ENCODE data around the gene CCDC88C.
"Not testable (repeated sequence)": the region's sequence is repeated elsewhere in the genome, so short reads cannot be mapped to it uniquely, and the experiment has no call there.

CCDC88C gene

GRCh38 chr14:91245616-91246015, 172.0 kb downstream of the CCDC88C start:
- H3K27me3 Mint-ChIP-seq; intact Hi-C loops (cut with micrococcal nuclease); H3K27ac Mint-ChIP-seq; H3K9me3 Mint-ChIP-seq; H3K36me3 Mint-ChIP-seq (ENCODE audit: low read depth); H3K4me3 Mint-ChIP-seq: not testable (repeated sequence)
- peaks cover 72% of the 10 kb centered on the region for H3K4me1 Mint-ChIP-seq (ENCODE audit: low read depth)

DNA sequence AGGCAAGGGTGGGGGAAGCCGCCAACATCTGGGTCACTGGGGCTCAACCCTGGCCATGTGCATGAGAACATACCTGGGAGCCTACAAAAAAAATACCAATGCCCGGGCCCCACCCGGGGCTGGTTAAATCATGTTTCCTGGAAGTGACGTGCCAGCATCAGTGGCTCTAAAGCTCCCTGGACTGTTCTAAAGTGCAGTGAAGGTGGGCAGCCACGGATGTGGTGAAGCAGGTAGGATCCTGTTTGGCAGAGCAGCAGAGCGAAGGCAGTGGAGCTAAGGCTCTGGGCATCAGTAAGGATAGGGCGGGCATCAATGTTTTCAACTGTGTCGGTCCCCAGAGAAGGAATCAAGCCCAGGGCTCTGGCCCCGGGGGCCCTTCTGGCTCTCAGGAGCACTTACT, 172.6 kb downstream of the CCDC88C start:
- Mint-ChIP-seq H3K27ac (peak overlapping the region; percentile 44), H3K9me3 (no peaks in the 10 kb centered on the region), H3K4me1 (ENCODE audit: low read depth) (peaks cover 71% of the 10 kb centered on the region), H3K4me3 (no peak overlapping the region), H3K27me3 (no peaks in the 10 kb centered on the region), H3K36me3 (ENCODE audit: low read depth) (no peaks in the 10 kb centered on the region)
- intact Hi-C loops (cut with micrococcal nuclease): no loop called here

DNA sequence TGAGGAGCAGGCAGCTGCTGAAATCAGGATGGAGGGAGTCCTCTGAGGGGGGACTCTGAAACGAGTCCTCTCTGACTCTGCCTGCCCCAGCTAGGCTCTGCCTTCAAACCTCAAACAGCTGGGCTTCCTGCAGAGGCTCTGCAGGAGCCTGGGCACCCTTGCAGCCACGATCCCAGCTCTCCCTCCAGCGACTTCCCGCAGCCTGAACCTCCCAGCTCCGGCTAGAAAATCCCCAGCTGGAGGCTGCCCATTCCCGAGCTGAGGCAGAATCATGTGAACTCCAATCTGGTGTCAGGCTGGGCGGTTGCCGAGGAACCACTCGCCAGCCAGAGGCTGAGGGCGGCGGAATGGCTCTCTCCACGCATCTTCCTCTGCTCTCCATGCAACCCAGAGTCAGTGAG, 173.1 kb downstream of the CCDC88C start, which contains the start of gene GPR68:
TSS of gene GPR68 (minus strand) at position 204 of the 401 bp plus-strand sequence. CDS start 9,654 bp downstream, outside the sequence.
- H3K4me1 Mint-ChIP-seq (ENCODE audit: low read depth): peaks cover 70% of the 10 kb centered on the region
- intact Hi-C loops (cut with micrococcal nuclease): no loop called here
- peak within 1 kb of the TSS; percentile 71 for H3K4me3 Mint-ChIP-seq
- peak within 1 kb of the TSS; percentile 44 for H3K27ac Mint-ChIP-seq
- H3K9me3 Mint-ChIP-seq: no peaks in the 10 kb centered on the region
- peaks cover 3% of the 10 kb centered on the region for H3K36me3 Mint-ChIP-seq (ENCODE audit: low read depth)
- H3K27me3 Mint-ChIP-seq: no peaks in the 10 kb centered on the region

DNA sequence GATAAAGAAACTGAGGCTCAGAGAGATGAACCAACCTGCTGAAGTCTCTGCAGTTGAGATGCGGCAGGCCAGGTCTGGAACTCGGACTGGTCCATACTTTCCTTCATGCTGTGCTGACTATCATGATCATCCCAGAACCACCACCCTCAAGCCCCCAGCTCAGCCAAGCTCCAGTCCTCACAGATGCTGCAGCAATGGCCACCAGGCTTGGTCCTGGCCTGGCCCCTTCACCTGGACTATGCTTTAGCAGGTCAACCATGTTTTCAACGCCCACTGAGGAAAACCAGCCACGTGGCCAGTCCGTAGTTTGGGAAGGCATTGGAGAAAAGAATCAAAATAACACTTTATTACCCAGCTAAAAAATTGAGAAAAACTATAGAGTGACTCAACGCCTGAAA, 174.5 kb downstream of the CCDC88C start:
- H3K27me3 Mint-ChIP-seq: no peaks in the 10 kb centered on the region
- H3K4me1 Mint-ChIP-seq (ENCODE audit: low read depth): peaks cover 76% of the 10 kb centered on the region
- H3K4me3 Mint-ChIP-seq: peak overlapping the region; percentile 71
- H3K36me3 Mint-ChIP-seq (ENCODE audit: low read depth): peaks cover 6% of the 10 kb centered on the region
- intact Hi-C loops (cut with micrococcal nuclease): no loop called here
- no peaks in the 10 kb centered on the region for H3K9me3 Mint-ChIP-seq
- peak overlapping the region; percentile 44 for H3K27ac Mint-ChIP-seq

- Mint-ChIP-seq H3K27ac (peak overlapping the region; percentile 44), H3K27me3 (no peaks in the 10 kb centered on the region), H3K4me3 (peak overlapping the region; percentile 62), H3K36me3 (ENCODE audit: low read depth) (peaks cover 6% of the 10 kb centered on the region), H3K4me1 (ENCODE audit: low read depth) (peaks cover 78% of the 10 kb centered on the region), H3K9me3 (no peaks in the 10 kb centered on the region)
- intact Hi-C loops (cut with micrococcal nuclease): no loop called here
Observed at GRCh38 chr14:91242635-91243034, 175.0 kb downstream of the CCDC88C start.

DNA sequence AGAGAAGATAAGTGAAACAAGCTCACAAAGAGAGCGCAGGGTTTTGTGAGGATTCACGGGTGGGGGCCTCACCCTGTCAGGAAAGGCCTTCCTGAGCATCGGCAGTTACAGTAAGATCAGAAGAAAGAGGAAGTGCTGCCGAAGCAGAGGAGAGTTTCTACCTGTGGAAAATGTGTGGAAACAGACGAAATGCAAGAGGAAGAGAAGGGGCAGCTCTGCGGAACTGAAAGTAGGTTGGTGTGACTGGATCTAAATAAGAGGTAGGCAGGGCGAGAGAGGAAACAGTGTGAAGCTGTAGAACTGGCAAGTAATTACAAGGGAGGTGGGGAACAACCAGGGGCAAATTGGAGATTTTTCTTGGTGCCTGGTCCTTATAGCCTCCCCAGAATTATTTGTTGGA, 175.8 kb downstream of the CCDC88C start:
- Mint-ChIP-seq H3K4me3 (peak overlapping the region; percentile 61), H3K4me1 (ENCODE audit: low read depth) (peaks cover 81% of the 10 kb centered on the region), H3K27me3 (no peaks in the 10 kb centered on the region), H3K36me3 (ENCODE audit: low read depth) (peaks cover 6% of the 10 kb centered on the region), H3K27ac (peak overlapping the region; percentile 44), H3K9me3 (no peaks in the 10 kb centered on the region)
- intact Hi-C loops (cut with micrococcal nuclease): no loop called here

DNA sequence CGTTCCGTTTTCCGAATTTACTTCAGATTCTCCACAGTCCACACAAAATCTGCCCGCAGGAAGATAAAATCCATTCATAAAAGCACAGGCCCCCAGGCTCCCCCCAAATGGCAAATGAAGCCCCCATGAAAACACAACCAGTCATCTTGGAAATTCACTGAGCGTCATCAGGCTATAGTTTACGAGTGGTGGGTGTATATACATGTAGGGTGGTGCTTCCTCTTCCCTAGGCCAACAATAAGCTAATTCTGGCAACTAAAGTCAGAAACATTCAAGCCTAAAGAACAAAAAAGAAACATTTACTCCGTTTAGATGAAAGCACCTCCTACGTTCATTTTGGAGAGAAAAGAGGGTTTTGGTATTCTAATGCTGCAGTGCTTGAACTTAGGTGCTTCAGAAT, 179.0 kb downstream of the CCDC88C start:
- H3K4me1 Mint-ChIP-seq (ENCODE audit: low read depth): peaks cover 89% of the 10 kb centered on the region
- intact Hi-C loops (cut with micrococcal nuclease): no loop called here
- peaks cover 2% of the 10 kb centered on the region for H3K27me3 Mint-ChIP-seq
- H3K27ac Mint-ChIP-seq: peak overlapping the region; percentile 98
- H3K4me3 Mint-ChIP-seq: peak overlapping the region; percentile 21
- H3K36me3 Mint-ChIP-seq (ENCODE audit: low read depth): peaks cover 18% of the 10 kb centered on the region
- peaks cover 7% of the 10 kb centered on the region for H3K9me3 Mint-ChIP-seq

DNA sequence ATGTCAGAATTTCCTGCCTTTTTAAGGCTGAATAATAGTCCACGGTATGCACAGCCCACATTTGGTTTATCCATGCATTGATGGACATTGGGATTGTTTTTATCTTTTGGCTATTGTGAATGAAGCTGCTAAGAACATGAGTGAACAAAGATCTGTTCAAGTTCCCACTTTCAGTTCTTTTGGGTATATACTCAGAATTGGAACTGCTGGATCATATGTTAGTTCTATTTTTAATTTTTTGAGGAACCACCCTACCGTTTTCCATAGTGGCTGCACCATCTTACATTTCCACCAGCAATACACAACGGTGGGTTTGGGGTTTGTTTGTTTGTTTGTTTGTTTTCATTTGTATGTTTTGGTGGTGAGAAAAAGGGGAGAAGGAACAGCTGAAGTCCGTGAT, 179.5 kb downstream of the CCDC88C start:
- H3K4me3 Mint-ChIP-seq: peak overlapping the region; percentile 21
- peak overlapping the region; percentile 98 for H3K27ac Mint-ChIP-seq
- H3K4me1 Mint-ChIP-seq (ENCODE audit: low read depth): peaks cover 89% of the 10 kb centered on the region
- H3K27me3 Mint-ChIP-seq: peaks cover 2% of the 10 kb centered on the region
- H3K9me3 Mint-ChIP-seq: peaks cover 7% of the 10 kb centered on the region
- H3K36me3 Mint-ChIP-seq (ENCODE audit: low read depth): peaks cover 18% of the 10 kb centered on the region
- intact Hi-C loops (cut with micrococcal nuclease): no loop called here

GRCh38 chr14:91237219-91237618, 180.4 kb downstream of the CCDC88C start:
- Mint-ChIP-seq H3K4me1 (ENCODE audit: low read depth) (peaks cover 89% of the 10 kb centered on the region), H3K9me3 (peaks cover 7% of the 10 kb centered on the region), H3K36me3 (ENCODE audit: low read depth) (peaks cover 18% of the 10 kb centered on the region), H3K27me3 (peaks cover 2% of the 10 kb centered on the region), H3K27ac (peak overlapping the region; percentile 98), H3K4me3 (no peak overlapping the region)
- intact Hi-C loops (cut with micrococcal nuclease): no loop called here

DNA sequence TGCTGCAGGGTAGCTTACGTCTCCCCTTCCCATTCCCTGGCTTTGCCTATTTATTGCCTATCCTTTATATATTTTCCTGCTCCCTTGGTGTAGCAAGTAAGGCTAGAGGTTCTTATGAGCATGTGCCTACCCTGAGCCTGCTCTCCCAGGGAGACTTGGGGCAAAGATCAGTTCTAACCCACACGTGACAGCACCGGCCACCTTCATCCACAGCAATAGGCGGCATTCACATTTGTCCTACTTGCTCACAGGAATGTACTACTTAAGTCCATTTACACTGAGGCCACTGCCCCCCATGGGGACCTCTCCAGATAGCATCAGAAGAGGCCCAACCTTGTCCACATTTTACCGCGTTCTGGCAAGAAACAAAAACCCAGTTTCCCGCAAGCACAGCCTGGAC, 181.8 kb downstream of the CCDC88C start:
- Mint-ChIP-seq H3K4me1 (ENCODE audit: low read depth) (peaks cover 89% of the 10 kb centered on the region), H3K36me3 (ENCODE audit: low read depth) (peaks cover 28% of the 10 kb centered on the region), H3K9me3 (peaks cover 10% of the 10 kb centered on the region), H3K27me3 (peaks cover 2% of the 10 kb centered on the region), H3K27ac (peak overlapping the region; percentile 98), H3K4me3 (no peak overlapping the region)
- intact Hi-C loops (cut with micrococcal nuclease): no loop called here

DNA sequence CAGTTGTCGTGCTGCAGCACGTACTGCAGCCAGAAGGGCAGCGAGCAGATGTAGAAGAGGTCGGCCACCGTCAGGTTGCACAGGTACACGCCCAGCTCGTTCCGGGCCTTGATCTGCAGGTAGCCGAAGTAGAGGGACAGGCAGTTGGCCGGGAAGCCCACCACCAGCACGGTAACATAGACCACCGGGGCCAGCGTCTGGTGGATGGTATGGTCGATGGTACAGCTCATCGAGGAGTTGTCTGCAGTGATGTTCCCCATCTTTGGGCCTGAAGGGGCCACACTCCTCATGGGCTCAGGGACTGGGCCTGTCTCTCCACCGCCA, 182.9 kb downstream of the CCDC88C start:
- Mint-ChIP-seq H3K4me1 (ENCODE audit: low read depth) (peaks cover 92% of the 10 kb centered on the region), H3K9me3 (peaks cover 14% of the 10 kb centered on the region), H3K36me3 (ENCODE audit: low read depth) (peaks cover 33% of the 10 kb centered on the region), H3K27me3 (peaks cover 2% of the 10 kb centered on the region), H3K4me3 (no peak overlapping the region), H3K27ac (peak overlapping the region; percentile 81)
- intact Hi-C loops (cut with micrococcal nuclease): loop anchor here (5.0 kb wide), 1 partner anchor 33 kb away; no protein-coding TSS in a partner anchor

DNA sequence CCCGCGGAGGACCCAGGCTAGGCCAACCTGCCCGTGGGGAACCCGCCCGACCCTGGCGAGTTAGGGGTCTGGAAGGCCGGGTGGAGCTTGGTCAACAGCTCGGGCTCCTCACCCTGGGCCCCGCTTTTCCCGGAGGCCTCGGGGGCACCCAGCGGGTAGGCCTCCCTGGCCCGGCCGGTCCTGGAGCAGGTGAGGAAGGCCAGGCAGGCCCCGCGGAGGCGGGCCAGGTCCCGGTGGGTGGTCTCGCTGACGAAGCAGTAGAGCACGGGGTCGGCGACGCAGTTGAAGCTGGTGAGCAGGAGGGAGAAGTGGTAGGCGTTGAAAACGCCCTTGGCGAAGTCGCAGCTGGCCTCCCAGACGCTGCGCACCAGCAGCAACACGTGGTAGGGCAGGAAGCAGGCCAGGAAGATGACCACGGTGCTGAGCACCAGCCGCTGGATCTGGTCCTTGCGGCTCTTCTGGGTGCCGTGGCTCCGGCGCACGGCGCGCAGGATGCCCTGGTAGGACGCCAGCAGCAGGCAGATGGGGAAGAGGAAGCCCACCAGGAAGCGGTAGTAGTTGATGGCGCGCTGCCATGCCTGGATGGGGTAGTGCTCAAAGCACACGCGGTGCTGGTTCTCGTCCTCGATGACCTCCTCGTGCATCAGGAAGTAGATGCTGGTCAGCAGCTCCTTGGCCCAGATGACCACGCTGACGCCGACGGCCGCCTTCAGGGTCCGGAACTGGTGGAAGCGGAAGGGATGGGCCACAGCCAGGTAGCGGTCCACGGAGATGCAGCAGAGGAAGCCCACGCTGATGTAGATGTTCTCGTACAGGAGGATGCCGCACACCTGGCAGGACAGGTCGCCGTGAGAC, 183.5 kb downstream of the CCDC88C start:
- peaks cover 2% of the 10 kb centered on the region for H3K27me3 Mint-ChIP-seq
- H3K9me3 Mint-ChIP-seq: peaks cover 14% of the 10 kb centered on the region
- intact Hi-C loops (cut with micrococcal nuclease): loop anchor here (5.0 kb wide), 1 partner anchor 33 kb away; no protein-coding TSS in a partner anchor
- H3K36me3 Mint-ChIP-seq (ENCODE audit: low read depth): peaks cover 27% of the 10 kb centered on the region
- H3K4me3 Mint-ChIP-seq: no peak overlapping the region
- H3K27ac Mint-ChIP-seq: peak overlapping the region; percentile 81
- peaks cover 92% of the 10 kb centered on the region for H3K4me1 Mint-ChIP-seq (ENCODE audit: low read depth)

DNA sequence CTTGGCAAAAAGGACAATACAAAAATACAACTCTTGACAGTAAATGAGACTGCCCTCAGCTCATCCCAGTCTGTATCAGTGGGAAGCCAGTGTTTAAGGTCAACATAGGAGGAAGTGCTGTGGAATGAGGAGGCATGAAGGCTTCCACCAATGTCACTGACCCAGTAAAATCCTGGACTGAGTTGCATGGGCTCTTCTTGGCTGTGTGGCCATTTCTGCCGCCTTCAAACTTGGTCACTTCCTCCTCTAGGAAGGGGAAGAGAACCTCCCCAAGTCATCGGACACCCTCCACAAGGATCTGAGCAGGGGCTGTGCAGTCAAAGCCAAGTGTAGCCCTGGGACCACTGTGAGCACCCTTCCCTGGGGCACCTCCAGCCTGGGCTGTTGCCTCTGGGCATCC, 185.0 kb downstream of the CCDC88C start:
- intact Hi-C loops (cut with micrococcal nuclease): loop anchor here (5.0 kb wide), 1 partner anchor 35 kb away; no protein-coding TSS in a partner anchor
- peak overlapping the region; percentile 81 for H3K27ac Mint-ChIP-seq
- H3K9me3 Mint-ChIP-seq: peaks cover 14% of the 10 kb centered on the region
- no peak overlapping the region for H3K4me3 Mint-ChIP-seq
- H3K27me3 Mint-ChIP-seq: peaks cover 2% of the 10 kb centered on the region
- H3K4me1 Mint-ChIP-seq (ENCODE audit: low read depth): peaks cover 92% of the 10 kb centered on the region
- peaks cover 40% of the 10 kb centered on the region for H3K36me3 Mint-ChIP-seq (ENCODE audit: low read depth)

DNA sequence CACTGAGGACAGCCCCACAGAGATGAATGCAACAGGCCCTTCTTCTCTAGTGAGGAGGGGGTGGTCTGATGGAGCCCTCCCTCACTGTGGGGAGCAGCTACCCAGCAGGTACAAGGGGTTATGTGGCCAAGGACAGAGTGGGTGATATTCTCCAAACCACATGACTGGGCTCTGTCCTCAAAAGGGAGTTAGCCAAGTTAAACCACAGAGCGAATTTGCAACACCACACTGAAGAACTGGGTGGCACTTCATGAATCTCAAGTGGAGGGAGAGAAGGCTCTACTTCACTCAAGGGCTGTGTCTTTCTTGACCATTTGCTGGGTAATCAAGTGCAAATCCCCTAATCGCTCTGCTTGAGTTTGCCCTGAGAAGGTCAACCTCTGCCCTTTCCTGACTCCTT, 185.6 kb downstream of the CCDC88C start:
- no peak overlapping the region for H3K4me3 Mint-ChIP-seq
- H3K36me3 Mint-ChIP-seq (ENCODE audit: low read depth): peaks cover 46% of the 10 kb centered on the region
- peaks cover 92% of the 10 kb centered on the region for H3K4me1 Mint-ChIP-seq (ENCODE audit: low read depth)
- peaks cover 2% of the 10 kb centered on the region for H3K27me3 Mint-ChIP-seq
- H3K9me3 Mint-ChIP-seq: peaks cover 14% of the 10 kb centered on the region
- H3K27ac Mint-ChIP-seq: peak overlapping the region; percentile 81
- intact Hi-C loops (cut with micrococcal nuclease): loop anchor here (5.0 kb wide), 1 partner anchor 35 kb away; no protein-coding TSS in a partner anchor

Measured in dendritic cell treated with granulocyte-macrophage colony-stimulating factor and Interleukin-4, amounts not matched to agents 40 ng/mL and 50 ng/mL, for 4 days (primary cell).